SK-N-MC (cell line): ENCODE data around the gene FLNB.

Source experiments
- DNase-seq: peaks from one replicate; pipeline ENCODE4 v3.0.0-alpha.2; 2011; ENCODE audit warnings: low read depth, low spot score
- H3K27ac ChIP-seq: fragments of 200-600 bp; sonication (generic); 2 replicates; pipeline ENCODE4 v1.5.1; 2016; ENCODE audit warnings: mixed run types
- H3K36me3 ChIP-seq: fragments of 200-600 bp; sonication (generic); 2 replicates; pipeline ENCODE4 v1.6.1; 2017; ENCODE audit warnings: antibody characterized with exemption, low read length, mixed read lengths; ENCODE audit not compliant: insufficient read depth
- H3K4me3 ChIP-seq: fragments of 200-600 bp; sonication (generic); 2 replicates; pipeline ENCODE4 v1.5.1; 2016
- H3K9ac ChIP-seq: fragments of 200-600 bp; sonication (generic); 2 replicates; pipeline ENCODE4 v1.8.0; 2017; ENCODE audit warnings: mixed run types, mixed read lengths; ENCODE audit not compliant: insufficient read length
- H3K9me3 ChIP-seq: fragments of 200-600 bp; sonication (generic); 2 replicates; pipeline ENCODE4 v1.6.1; 2017; ENCODE audit warnings: low read depth, mild to moderate bottlenecking, antibody characterized with exemption, low read length, moderate library complexity, mixed read lengths
- EZH2 ChIP-seq: fragments of 200-600 bp; sonication (generic); IDR thresholded peaks from one replicate; pipeline ENCODE4 v1.6.1; 2017; ENCODE audit warnings: antibody characterized with exemption
- FOXP2 ChIP-seq: optimal IDR thresholded peaks from 2 replicates; pipeline ENCODE3; 2011; ENCODE audit warnings: mild to moderate bottlenecking, moderate library complexity; ENCODE audit not compliant: insufficient read depth; ENCODE audit errors: extremely low read length, control extremely low read depth
- POLR2AphosphoS5 ChIP-seq: IDR thresholded peaks from 2 replicates; pipeline ENCODE4 v1.6.1; 2012; ENCODE audit warnings: mild to moderate bottlenecking, low read depth, low read length, borderline replicate concordance

FLNB gene

DNA sequence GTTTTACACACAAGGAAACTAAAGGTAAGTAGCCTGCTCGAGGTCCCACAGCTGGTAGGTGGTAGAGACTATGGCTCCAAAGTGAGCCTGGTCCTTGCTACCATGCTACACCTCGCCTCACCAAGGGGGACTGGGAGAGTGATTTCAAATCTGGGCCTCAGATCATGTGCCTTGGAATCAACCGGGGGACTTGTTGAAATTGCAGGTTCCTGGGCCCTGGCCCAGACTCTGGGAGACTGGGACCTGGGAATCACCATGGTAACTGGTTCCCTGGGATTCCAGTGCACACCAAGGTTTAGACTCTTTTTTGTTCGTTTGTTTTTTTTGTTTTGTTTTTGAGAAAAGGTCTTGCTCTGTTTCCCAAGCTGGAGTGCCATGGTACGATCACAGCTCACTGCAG is 181.5 kb downstream of the FLNB start:
- Histone ChIP-seq H3K27ac (no peak overlapping the region), H3K36me3 (no peaks in the 10 kb centered on the region), H3K4me3 (no peak overlapping the region), H3K9ac (no peak overlapping the region), H3K9me3 (no peaks in the 10 kb centered on the region)
- TF ChIP-seq EZH2 (no peak), POLR2AphosphoS5 (no peak), FOXP2 (no peak)
- DNase-seq: no peak

- TF ChIP-seq EZH2 (no peak), FOXP2 (no peak), POLR2AphosphoS5 (no peak)
- Histone ChIP-seq H3K27ac (no peak overlapping the region), H3K4me3 (no peak overlapping the region), H3K9me3 (no peaks in the 10 kb centered on the region), H3K36me3 (no peaks in the 10 kb centered on the region), H3K9ac (no peak overlapping the region)
- DNase-seq: no peak
Observed at GRCh38 chr3:58190291-58190690, 182.1 kb downstream of the FLNB start.

- Histone ChIP-seq H3K9me3 (no peaks in the 10 kb centered on the region), H3K27ac (no peak overlapping the region), H3K9ac (no peak overlapping the region), H3K4me3 (no peak overlapping the region), H3K36me3 (no peaks in the 10 kb centered on the region)
- TF ChIP-seq POLR2AphosphoS5 (no peak), FOXP2 (no peak), EZH2 (no peak)
- DNase-seq: no peak
Observed at GRCh38 chr3:58190882-58191281, 182.7 kb downstream of the FLNB start.

DNA sequence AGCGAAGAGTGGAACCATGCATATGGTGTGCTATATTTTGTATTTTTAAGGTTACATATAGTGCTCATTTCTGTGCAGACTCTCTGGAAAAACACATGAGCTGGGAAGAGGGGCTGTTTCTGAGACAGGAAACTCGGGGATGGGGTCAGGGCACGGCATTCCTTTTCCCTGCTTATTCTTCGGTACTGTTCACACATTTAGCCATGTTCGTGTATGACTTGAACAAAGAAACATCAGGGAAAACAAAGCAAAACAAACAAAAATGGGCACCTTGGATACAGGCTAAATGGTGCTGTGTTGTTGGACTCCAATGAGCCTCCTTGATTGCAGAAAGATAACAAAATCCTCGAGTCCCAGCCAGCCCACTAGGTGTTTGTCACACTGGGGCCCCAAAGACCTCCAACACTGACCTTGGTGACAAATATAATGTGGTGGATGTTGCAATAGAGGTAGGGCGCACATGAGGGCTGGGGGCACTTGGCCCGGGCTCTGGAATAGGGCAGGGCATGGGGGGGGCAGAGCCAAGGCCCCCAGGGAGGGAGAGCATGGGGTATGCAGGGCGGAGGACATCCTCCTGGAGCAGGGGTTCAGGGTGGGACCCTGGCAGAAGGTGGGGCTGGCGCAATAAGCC is 183.3 kb downstream of the FLNB start:
- no peaks in the 10 kb centered on the region for H3K36me3 ChIP-seq
- no peak overlapping the region for H3K27ac ChIP-seq
- TF ChIP-seq FOXP2 (no peak), EZH2 (no peak), POLR2AphosphoS5 (no peak)
- no peak overlapping the region for H3K4me3 ChIP-seq
- H3K9ac ChIP-seq: no peak overlapping the region
- no peaks in the 10 kb centered on the region for H3K9me3 ChIP-seq
- DNase-seq: no peak

- TF ChIP-seq POLR2AphosphoS5 (no peak), FOXP2 (no peak), EZH2 (no peak)
- H3K4me3 ChIP-seq: no peak overlapping the region
- H3K9ac ChIP-seq: no peak overlapping the region
- no peaks in the 10 kb centered on the region for H3K36me3 ChIP-seq
- no peaks in the 10 kb centered on the region for H3K9me3 ChIP-seq
- no peak overlapping the region for H3K27ac ChIP-seq
- DNase-seq: no peak
Observed at GRCh38 chr3:58192069-58192468, 183.8 kb downstream of the FLNB start.

GRCh38 chr3:58193682-58194407 is 185.6 kb downstream of the FLNB start:
- H3K4me3 ChIP-seq: no peak overlapping the region
- H3K36me3 ChIP-seq: no peaks in the 10 kb centered on the region
- DNase-seq: no peak
- no peak overlapping the region for H3K9ac ChIP-seq
- TF ChIP-seq EZH2 (no peak), FOXP2 (no peak)
- H3K9me3 ChIP-seq: no peaks in the 10 kb centered on the region
- no peak overlapping the region for H3K27ac ChIP-seq

GRCh38 chr3:58197588-58197987 is 189.4 kb downstream of the FLNB start:
- Histone ChIP-seq H3K9me3 (no peaks in the 10 kb centered on the region), H3K4me3 (no peak overlapping the region), H3K27ac (no peak overlapping the region), H3K9ac (no peak overlapping the region), H3K36me3 (no peaks in the 10 kb centered on the region)
- no peak for TF ChIP-seq EZH2
- TF ChIP-seq FOXP2: no peak
- no peak for TF ChIP-seq POLR2AphosphoS5
- DNase-seq: no peak

GRCh38 chr3:58198362-58198761 is 190.1 kb downstream of the FLNB start:
- TF ChIP-seq POLR2AphosphoS5 (no peak), EZH2 (no peak), FOXP2 (no peak)
- H3K36me3 ChIP-seq: no peaks in the 10 kb centered on the region
- DNase-seq: no peak
- H3K9ac ChIP-seq: no peak overlapping the region
- no peaks in the 10 kb centered on the region for H3K9me3 ChIP-seq
- H3K4me3 ChIP-seq: no peak overlapping the region
- no peak overlapping the region for H3K27ac ChIP-seq

GRCh38 chr3:58198804-58199203 is 190.6 kb downstream of the FLNB start:
- no peak for TF ChIP-seq FOXP2
- no peak for TF ChIP-seq EZH2
- TF ChIP-seq POLR2AphosphoS5: no peak
- Histone ChIP-seq H3K4me3 (no peak overlapping the region), H3K9ac (no peak overlapping the region), H3K27ac (no peak overlapping the region), H3K9me3 (no peaks in the 10 kb centered on the region), H3K36me3 (no peaks in the 10 kb centered on the region)
- no peak for DNase-seq
